Jurkat, Clone E6-1 (cell line): ENCODE data around the gene DCP1A.
"Not testable (repeated sequence)": the region's sequence is repeated elsewhere in the genome, so short reads cannot be mapped to it uniquely, and the experiment has no call there.

Source experiments
- DNase-seq: peaks from one replicate; pipeline ENCODE4 v3.0.0-alpha.2; 2011; ENCODE audit warnings: low read depth, low spot score
- H3K4me3 ChIP-seq: 2 replicates; pipeline ENCODE4 v1.5.1; 2011; ENCODE audit warnings: mild to moderate bottlenecking, low read length, control low read depth, moderate library complexity

Gene DCP1A

GRCh38 chr3:53274938-53275605 lies 72.3 kb downstream of the DCP1A start:
- DNase-seq, result peak; percentile 80
- H3K4me3 ChIP-seq, result no peak overlapping the region

- H3K4me3 ChIP-seq, result no peak overlapping the region
- no peak for DNase-seq
Observed at GRCh38 chr3:53273146-53273670, 74.1 kb downstream of the DCP1A start.

GRCh38 chr3:53269888-53270880 lies 77.2 kb downstream of the DCP1A start:
- H3K4me3 ChIP-seq, result peak overlapping the region; percentile 9; the same call in 1 of the 2 replicates
- DNase-seq, result peak; percentile 78

- H3K4me3 ChIP-seq, DNase-seq: not testable (repeated sequence)
Observed at GRCh38 chr3:53269193-53269592, 78.2 kb downstream of the DCP1A start.

- no peak overlapping the region for H3K4me3 ChIP-seq
- DNase-seq, result no peak
Observed at GRCh38 chr3:53267766-53268165, 79.6 kb downstream of the DCP1A start.

GRCh38 chr3:53264718-53265117 lies 82.6 kb downstream of the DCP1A start:
- H3K4me3 ChIP-seq, result no peak overlapping the region
- DNase-seq, result no peak

- H3K4me3 ChIP-seq, result no peak overlapping the region
- DNase-seq, result no peak
Observed at GRCh38 chr3:53263907-53264306, 83.4 kb downstream of the DCP1A start.

GRCh38 chr3:53261712-53262111 lies 85.6 kb downstream of the DCP1A start:
- DNase-seq, result no peak
- H3K4me3 ChIP-seq, result no peak overlapping the region

- H3K4me3 ChIP-seq, result no peak overlapping the region
- no peak for DNase-seq
Observed at GRCh38 chr3:53260286-53260785, 87.0 kb downstream of the DCP1A start.

GRCh38 chr3:53259427-53260259 lies 87.7 kb downstream of the DCP1A start:
- H3K4me3 ChIP-seq, result no peak overlapping the region
- no peak for DNase-seq

- H3K4me3 ChIP-seq, result no peak overlapping the region
Observed at GRCh38 chr3:53258600-53259426, 88.5 kb downstream of the DCP1A start.

GRCh38 chr3:53257465-53257864 lies 89.9 kb downstream of the DCP1A start:
- H3K4me3 ChIP-seq, result no peak overlapping the region
- DNase-seq, result no peak

More at GRCh38 chr3:53258600-53259426, 88.5 kb downstream of the DCP1A start:
- no peak for DNase-seq

- H3K4me3 ChIP-seq, result no peak overlapping the region
- DNase-seq, result no peak
Observed at GRCh38 chr3:53256704-53257055, 90.7 kb downstream of the DCP1A start.

- peak; percentile 64 for DNase-seq
- H3K4me3 ChIP-seq, result peak within 1 kb of the TSS; percentile 88
Observed at GRCh38 chr3:53255775-53256703, 91.3 kb downstream of the DCP1A start, which contains the start of gene TKT. Gene TKT, minus strand, starts transcription at chr3:53256022. Its CDS starts 80 bp downstream, at chr3:53255942.

- DNase-seq, result no peak
- H3K4me3 ChIP-seq, result peak overlapping the region; percentile 88
Observed at GRCh38 chr3:53255423-53255774, 91.9 kb downstream of the DCP1A start.

GRCh38 chr3:53254509-53255422 lies 92.6 kb downstream of the DCP1A start:
- peak overlapping the region; percentile 88 for H3K4me3 ChIP-seq
- DNase-seq, result peak; percentile 47
